ENCODE results near the gene SMKR1. TPM values are rescaled to one million over a fixed set of nuclear protein-coding genes. Genes with fewer than 3 reads are reported as not detected.
"Not testable (repeated sequence)": the region's sequence is repeated elsewhere in the genome, so short reads cannot be mapped to it uniquely, and the experiment has no call there.

Gene SMKR1
- total and polyA plus RNA-seq, 2 of the 8 experiments (the other 6 are each of a cell fraction or from before 2014, with no cell fraction given), result 0.39 to 1.6 TPM

DNA sequence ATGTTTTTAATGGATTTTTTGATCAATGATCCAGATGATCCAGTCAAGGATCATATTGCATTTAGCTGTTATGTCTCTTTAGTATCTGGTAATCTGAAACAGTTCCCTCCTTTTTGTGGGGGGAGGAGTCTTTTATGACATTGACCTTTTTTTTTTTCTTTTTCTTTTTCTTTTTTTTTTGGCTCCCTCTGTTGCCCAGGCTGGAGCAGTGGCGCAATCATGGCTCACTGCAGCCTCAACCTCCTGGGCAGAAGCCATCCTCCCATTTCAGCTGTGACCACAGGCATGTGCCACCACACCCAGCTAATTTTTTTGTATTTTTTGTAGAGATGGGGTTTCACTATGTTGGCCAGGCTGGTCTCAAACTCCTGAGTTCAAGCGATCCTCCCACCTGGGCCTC, 22.1 kb downstream of the SMKR1 start:
- H3K27me3 ChIP-seq (replicated peaks in 1 of 4; ENCODE audit: control insufficient read depth in 3 of 4, extremely low read depth in 1 of 4, insufficient read depth in 3 of 4, low read length in 3 of 4); H3K79me1 ChIP-seq (ENCODE audit: low read depth, low read length); FAIRE-seq; DNase-seq (ENCODE audit: low read depth in 1 of 2, low spot score in 2 of 2); H2BK12ac ChIP-seq (ENCODE audit: low read depth, low read length); H3K9ac ChIP-seq (replicated peaks in 1 of 4; ENCODE audit: extremely low read depth in 1 of 4, low read depth in 3 of 4, low read length in 3 of 4); H3K23me2 ChIP-seq (ENCODE audit: low read depth, low read length); H3K9me3 ChIP-seq (ENCODE audit: insufficient read depth in 2 of 2, low read depth in 1 of 2, low read length in 1 of 2); H3K56ac ChIP-seq (replicated peaks; ENCODE audit: insufficient read length, low read depth, low read length); H2AK5ac ChIP-seq (ENCODE audit: low read depth, low read length); H3K23ac ChIP-seq (ENCODE audit: insufficient read length); H3K14ac ChIP-seq (ENCODE audit: insufficient read length); H2BK15ac ChIP-seq (ENCODE audit: low read length); H4K20me1 ChIP-seq (replicated peaks in 1 of 2; ENCODE audit: control insufficient read depth in 1 of 2, insufficient read depth in 2 of 2, low read length in 2 of 2); H3K4me3 ChIP-seq (ENCODE audit: extremely low read depth in 1 of 4, insufficient read depth in 2 of 4, low read depth in 3 of 4, low read length in 4 of 4); H3K4me1 ChIP-seq (replicated peaks in 1 of 4; ENCODE audit: control insufficient read depth in 3 of 4, insufficient read depth in 4 of 4, low read length in 3 of 4); H2BK20ac ChIP-seq (ENCODE audit: low read length); H4K8ac ChIP-seq (ENCODE audit: extremely low read depth, insufficient read depth, low read length); H3K18ac ChIP-seq (ENCODE audit: extremely low read depth, low read length); H4K5ac ChIP-seq (ENCODE audit: insufficient read length, low read depth, low read length); H3K4ac ChIP-seq (replicated peaks; ENCODE audit: insufficient read length, low read depth, low read length); H2AFZ ChIP-seq (ENCODE audit: low read length); H2BK5ac ChIP-seq (ENCODE audit: low read depth, low read length); H2BK120ac ChIP-seq (replicated peaks; ENCODE audit: low read depth, low read length); H4K91ac ChIP-seq (replicated peaks; ENCODE audit: insufficient read length, low read length); POLR2A ChIA-PET (ENCODE audit: partially characterized antibody); H3K36me3 ChIP-seq (ENCODE audit: control insufficient read depth in 2 of 4, insufficient read depth in 4 of 4, low read length in 3 of 4); H3K79me2 ChIP-seq (ENCODE audit: control insufficient read depth in 1 of 2, insufficient read depth in 2 of 2, low read length in 2 of 2); H3K4me2 ChIP-seq (ENCODE audit: insufficient read depth in 1 of 2, low read depth in 2 of 2, low read length in 2 of 2); H3K27ac ChIP-seq (ENCODE audit: low read depth, low read length): not testable (repeated sequence)
- WGBS, 2 experiments (ENCODE audit: extremely low coverage in 1 of 2, insufficient coverage in 1 of 2, insufficient read length in 1 of 2, insufficient replicate concordance in 2 of 2, low coverage in 1 of 2, low lambda C conversion rate in 2 of 2, missing lambda C conversion rate in 1 of 2), result 83% methylated on average over 2 of the region's 2 CpGs; no CpG with 5 or more reads in 1 of the 2 experiments
- peak; percentile 62; the same call in 1 of the 2 replicates for TF ChIP-seq CEBPB (IDR thresholded peaks at IDR 0.05; ENCODE audit: low read depth, low read length)
- CTCF ChIA-PET (ENCODE audit: partially characterized antibody), result interaction anchor here (0.6 to 1.3 kb wide), 4 partner anchors 11 to 729 kb away, joined by 3 to 4 read pairs (median 3); no protein-coding TSS in a partner anchor
